GM19395 (cell line): ENCODE data around the gene WEE2.
"Not testable (repeated sequence)": the region's sequence is repeated elsewhere in the genome, so short reads cannot be mapped to it uniquely, and the experiment has no call there.

Experiments
- ATAC-seq: cut with Tn5 transposase; IDR thresholded peaks from one replicate; pipeline ENCODE4 v1.9.1; 2021; ENCODE audit warnings: mild to moderate bottlenecking, moderate library complexity; ENCODE audit not compliant: unreplicated experiment

The WEE2 gene

DNA sequence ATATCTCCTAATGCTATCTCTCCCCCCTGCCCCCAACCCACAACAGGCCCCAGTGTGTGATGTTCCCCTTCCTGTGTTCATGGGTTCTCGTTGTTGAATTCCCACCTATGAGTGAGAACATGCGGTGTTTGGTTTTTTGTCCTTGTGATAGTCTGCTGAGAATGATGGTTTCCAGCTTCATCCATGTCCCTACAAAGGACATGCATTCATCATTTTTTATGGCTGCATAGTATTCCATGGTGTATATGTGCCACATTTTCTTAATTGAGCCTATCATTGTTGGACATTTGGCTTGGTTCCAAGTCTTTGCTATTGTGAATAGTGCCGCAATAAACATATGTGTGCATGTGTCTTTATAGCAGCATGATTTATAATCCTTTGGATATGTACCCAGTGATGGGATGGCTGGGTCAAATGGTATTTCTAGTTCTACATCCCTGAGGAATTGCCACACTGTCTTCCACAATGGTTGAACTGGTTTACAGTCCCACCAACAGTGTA lies 62.0 kb downstream of the WEE2 start:
- not testable (repeated sequence) for ATAC-seq

DNA sequence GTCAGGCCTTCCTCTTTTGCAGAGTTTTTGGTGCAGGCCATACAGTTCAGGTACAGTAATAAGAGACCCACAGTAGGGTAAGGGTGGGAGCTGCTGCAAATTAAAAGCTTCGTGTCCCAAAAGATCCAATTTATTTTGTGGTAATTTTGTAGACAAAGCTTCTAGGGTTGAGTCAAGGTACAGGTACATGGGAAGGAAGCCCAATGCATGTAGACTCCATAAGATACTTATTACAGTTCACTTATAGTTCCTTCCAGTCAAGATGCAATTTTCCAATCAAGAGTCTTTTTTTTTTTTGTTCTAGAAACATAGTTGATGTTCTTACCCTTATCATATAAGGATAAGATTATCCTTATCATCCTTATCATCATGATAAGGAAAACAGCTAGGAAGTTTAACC lies 68.2 kb downstream of the WEE2 start, which contains the start of gene TAS2R4:
Gene TAS2R4 (plus strand): TSS at position 301 of the 400 bp plus-strand sequence. CDS start 1,815 bp downstream, outside the sequence.
- no peak for ATAC-seq
